ENCODE measurements around the gene PRUNE2.
"Not testable (repeated sequence)": the region's sequence is repeated elsewhere in the genome, so short reads cannot be mapped to it uniquely, and the experiment has no call there.

GRCh38 chr9:76593961-76594735 is 311.8 kb downstream of the PRUNE2 start:
- TF ChIP-seq CTCF, POLR2AphosphoS5 (IDR thresholded peaks at IDR 0.05): not testable (repeated sequence)

Data from prostate gland (tissue), 2 donors.